ENCODE results near the gene GTPBP2. TPM values are rescaled to one million over a fixed set of nuclear protein-coding genes. Genes with fewer than 3 reads are reported as not detected.

GTPBP2 gene
- total RNA-seq, 1 experiment from 2014 or later, result 76.4 TPM

- TF ChIP-seq PREB (CRISPR knock-in tag; IDR thresholded peaks at IDR 0.05; ENCODE audit: borderline replicate concordance) (no peak), FOXJ3 (CRISPR knock-in tag; IDR thresholded peaks at IDR 0.05; ENCODE audit: borderline replicate concordance) (no peak), PRRX2 (CRISPR knock-in tag; IDR thresholded peaks at IDR 0.05) (peak; percentile 85; the same call in 1 of the 2 replicates), ATF3 (CRISPR knock-in tag; conservative IDR thresholded peaks at IDR 0.05) (no peak), E2F4 (CRISPR knock-in tag; IDR thresholded peaks at IDR 0.05; ENCODE audit: borderline replicate concordance, low read depth) (no peak), JUN (CRISPR knock-in tag; IDR thresholded peaks at IDR 0.05) (no peak), ZNF121 (CRISPR knock-in tag; IDR thresholded peaks at IDR 0.05) (no peak), ATF1 (CRISPR knock-in tag; IDR thresholded peaks at IDR 0.05) (no peak), ZNF671 (CRISPR knock-in tag; IDR thresholded peaks at IDR 0.05) (peak; percentile 70), ETV6 (CRISPR knock-in tag; IDR thresholded peaks at IDR 0.05) (no peak), ZNF532 (CRISPR knock-in tag; IDR thresholded peaks at IDR 0.05; ENCODE audit: borderline replicate concordance) (peak; percentile 53; the same call in 1 of the 2 replicates), PRDM15 (CRISPR knock-in tag; IDR thresholded peaks at IDR 0.05) (no peak), ZNF423 (CRISPR knock-in tag; IDR thresholded peaks at IDR 0.05) (peak; percentile 87), NFATC4 (CRISPR knock-in tag; IDR thresholded peaks at IDR 0.05) (peak; percentile 74; the same call in 1 of the 2 replicates), ERG (CRISPR knock-in tag; IDR thresholded peaks at IDR 0.05) (peak; percentile 69; the same call in 1 of the 2 replicates), ZSCAN18 (CRISPR knock-in tag; IDR thresholded peaks at IDR 0.05) (no peak), NR1H2 (CRISPR knock-in tag; IDR thresholded peaks at IDR 0.05) (no peak), CTCF (IDR thresholded peaks at IDR 0.05) (peak; percentile 34; the same call in 1 of the 2 replicates), FOXK1 (CRISPR knock-in tag; IDR thresholded peaks at IDR 0.05) (0 out of 2 replicates have a peak, but pooled peaks have one; percentile 36), IRF1 (CRISPR knock-in tag; IDR thresholded peaks at IDR 0.05) (no peak)
Measured at GRCh38 chr6:43668151-43669028, 39.3 kb upstream of the GTPBP2 start (continued).
